Mucosa of rectum (tissue), 2 donors: ENCODE results near the gene OR13J1.
A peak's percentile ranks its signal among the peaks of the same experiment; 100 is the strongest.

Experiments
- H3K27ac ChIP-seq, 2 donors: one replicate each; pipeline ENCODE4 v1.7.0; 2013; ENCODE audit warnings: inconsistent platforms in 2 of 2, low read depth in 2 of 2, low read length in 2 of 2
- H3K27me3 ChIP-seq, 2 donors: one replicate each; pipeline ENCODE4 v1.7.0; 2013; ENCODE audit warnings: low read length in 2 of 2; ENCODE audit not compliant: control insufficient read depth in 2 of 2, insufficient read depth in 2 of 2
- H3K36me3 ChIP-seq, 2 donors: one replicate each; pipeline ENCODE4 v1.7.0; 2013; ENCODE audit warnings: low read length in 2 of 2; ENCODE audit not compliant: control insufficient read depth in 2 of 2, insufficient read depth in 2 of 2
- H3K4me1 ChIP-seq, 2 donors: one replicate each; pipeline ENCODE4 v1.7.0; 2013; ENCODE audit warnings: low read length in 2 of 2, mild to moderate bottlenecking in 1 of 2; ENCODE audit not compliant: control insufficient read depth in 2 of 2, insufficient read depth in 2 of 2
- H3K4me3 ChIP-seq, 2 donors: one replicate each; pipeline ENCODE4 v1.7.0; 2013; ENCODE audit warnings: low read length in 2 of 2
- H3K9ac ChIP-seq, 2 donors: one replicate each; pipeline ENCODE4 v1.7.0; 2013; ENCODE audit warnings: low read length in 2 of 2, low read depth in 1 of 2, mild to moderate bottlenecking in 1 of 2
- H3K9me3 ChIP-seq, 2 donors: one replicate each; pipeline ENCODE4 v1.7.0; 2013; ENCODE audit warnings: low read length in 2 of 2; ENCODE audit not compliant: control insufficient read depth in 2 of 2
- donor health status: healthy.
- donor health status: Normal muscosa, but diverticular disease.

The OR13J1 gene

DNA sequence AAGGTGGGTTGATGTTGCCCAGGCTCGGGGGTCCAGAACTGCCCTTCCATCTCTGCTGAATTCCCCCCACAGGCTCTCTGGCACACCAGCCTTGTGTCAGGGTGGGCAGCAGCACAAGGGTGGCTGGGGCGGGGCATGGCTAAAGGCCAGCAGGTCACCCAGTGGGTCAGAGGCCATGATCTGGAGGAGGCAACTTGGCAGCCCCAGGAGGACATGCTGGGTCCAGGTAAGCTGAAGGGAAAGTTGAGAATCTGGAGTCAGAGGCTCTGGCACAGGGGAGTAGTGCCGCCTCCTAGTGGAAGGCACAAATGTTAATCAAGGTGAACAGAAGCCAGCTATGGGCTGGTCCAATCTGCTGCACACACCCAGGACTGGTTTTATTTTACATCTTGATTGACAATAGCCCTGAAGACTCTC, 35.0 kb downstream of the OR13J1 start:
- H3K27me3 ChIP-seq, result no peaks in the 10 kb centered on the region
- H3K9me3 ChIP-seq, result no peaks in the 10 kb centered on the region
- H3K36me3 ChIP-seq, result no peaks in the 10 kb centered on the region
- peak overlapping the region; percentile 50 to 85 for H3K27ac ChIP-seq
- H3K4me3 ChIP-seq, result no peak overlapping the region
- peaks cover 32 to 40% of the 10 kb centered on the region in 2 donors for H3K4me1 ChIP-seq
- peak overlapping the region in 1 of 2 donors; percentile 35 for H3K9ac ChIP-seq

DNA sequence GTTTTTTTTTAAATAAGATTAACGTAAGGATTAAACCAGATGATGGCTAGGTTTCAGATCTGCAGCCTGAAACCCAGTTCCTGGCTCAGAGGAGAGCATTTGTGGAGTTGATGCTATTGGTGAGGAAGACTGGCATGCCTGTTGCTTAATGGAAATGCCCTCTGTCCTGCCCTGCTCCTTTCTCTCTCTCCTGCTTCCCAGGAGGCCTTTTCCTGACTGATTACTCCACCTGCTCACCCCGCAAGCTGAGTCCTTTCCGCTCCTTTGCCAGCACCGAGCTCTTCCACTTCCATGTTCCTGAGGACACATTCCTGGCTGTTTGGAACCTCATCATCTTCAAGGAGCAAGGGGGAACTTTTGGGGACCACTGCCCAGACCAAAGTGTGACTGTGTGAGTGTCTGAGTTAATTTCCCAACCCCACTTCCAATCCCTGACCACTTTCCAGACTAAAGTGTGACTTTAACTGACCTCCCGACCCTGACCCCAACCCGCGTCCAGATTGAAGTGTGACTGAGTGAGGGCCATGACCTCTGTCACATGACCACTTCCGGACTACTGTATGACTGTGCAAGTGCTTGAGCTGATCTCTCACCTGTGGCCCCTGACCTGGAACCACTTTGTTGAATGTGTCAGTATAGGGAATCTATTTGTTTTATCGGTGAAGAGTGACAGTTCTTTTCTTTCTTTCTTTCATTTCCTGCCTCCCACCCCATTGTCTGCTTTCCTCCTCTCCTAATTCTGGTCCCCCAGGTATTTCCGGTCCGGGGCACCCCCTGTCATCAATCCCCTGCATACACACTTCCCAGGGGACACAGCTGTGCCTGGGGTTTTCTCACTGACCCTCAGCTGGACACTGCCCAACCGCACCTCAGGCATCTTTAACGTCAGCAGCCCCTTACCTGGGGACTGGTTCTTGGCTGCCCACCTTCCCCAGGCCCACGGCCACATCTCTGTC, 35.7 kb downstream of the OR13J1 start:
- Histone ChIP-seq H3K9ac (peak overlapping the region; percentile 19 to 35), H3K4me3 (no peak overlapping the region), H3K27ac (peak overlapping the region; percentile 85 to 89), H3K9me3 (no peaks in the 10 kb centered on the region), H3K27me3 (no peaks in the 10 kb centered on the region), H3K36me3 (no peaks in the 10 kb centered on the region), H3K4me1 (peaks cover 38 to 47% of the 10 kb centered on the region in 2 donors)

DNA sequence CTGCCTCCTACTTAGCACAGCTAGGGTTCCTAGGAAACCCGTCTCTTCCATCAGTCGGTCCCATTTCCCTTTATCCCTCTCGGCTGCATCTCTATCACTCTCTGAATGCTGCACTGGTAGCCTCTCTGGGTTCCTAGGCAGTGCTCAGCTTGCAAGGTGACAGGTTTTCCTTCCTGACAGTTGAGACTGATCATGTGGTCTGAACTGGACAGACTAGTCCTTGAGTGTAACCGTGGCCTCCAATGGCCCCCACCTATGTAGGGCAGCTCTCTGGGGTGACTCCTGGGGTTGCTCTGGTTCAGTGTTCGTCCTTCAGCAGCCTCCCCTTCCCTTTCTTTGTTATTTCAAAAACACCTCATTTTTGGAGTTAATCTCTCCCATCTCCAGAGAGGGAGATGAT, 37.4 kb downstream of the OR13J1 start:
- Histone ChIP-seq H3K27me3 (no peaks in the 10 kb centered on the region), H3K9ac (peak overlapping the region; percentile 1 to 34), H3K4me3 (no peak overlapping the region), H3K36me3 (no peaks in the 10 kb centered on the region), H3K4me1 (peaks cover 45 to 55% of the 10 kb centered on the region in 2 donors), H3K27ac (peak overlapping the region; percentile 85 to 89), H3K9me3 (no peaks in the 10 kb centered on the region)

DNA sequence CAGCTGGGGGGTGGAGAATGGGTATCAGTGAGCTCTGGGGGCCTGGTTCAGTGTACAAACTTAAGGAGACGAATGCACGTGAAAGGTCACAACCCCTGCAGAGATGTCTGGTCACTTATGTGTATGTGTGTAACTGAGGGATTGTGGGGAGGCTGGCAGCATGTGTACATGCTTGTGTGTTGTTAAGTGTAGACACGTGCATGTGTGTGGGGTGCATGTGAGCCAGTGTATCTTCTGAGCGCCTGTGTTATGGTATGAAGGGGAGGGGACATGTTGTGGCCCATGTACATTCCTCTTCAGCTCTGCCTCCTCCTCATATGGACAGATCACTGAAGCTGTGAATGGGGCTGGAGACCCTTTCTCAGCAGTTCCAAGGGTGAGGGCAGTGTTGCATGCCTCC, 39.2 kb downstream of the OR13J1 start:
- Histone ChIP-seq H3K27ac (no peak overlapping the region), H3K9me3 (no peaks in the 10 kb centered on the region), H3K4me3 (no peak overlapping the region), H3K36me3 (no peaks in the 10 kb centered on the region), H3K4me1 (peaks cover 45 to 54% of the 10 kb centered on the region in 2 donors), H3K27me3 (no peaks in the 10 kb centered on the region), H3K9ac (no peak overlapping the region)

DNA sequence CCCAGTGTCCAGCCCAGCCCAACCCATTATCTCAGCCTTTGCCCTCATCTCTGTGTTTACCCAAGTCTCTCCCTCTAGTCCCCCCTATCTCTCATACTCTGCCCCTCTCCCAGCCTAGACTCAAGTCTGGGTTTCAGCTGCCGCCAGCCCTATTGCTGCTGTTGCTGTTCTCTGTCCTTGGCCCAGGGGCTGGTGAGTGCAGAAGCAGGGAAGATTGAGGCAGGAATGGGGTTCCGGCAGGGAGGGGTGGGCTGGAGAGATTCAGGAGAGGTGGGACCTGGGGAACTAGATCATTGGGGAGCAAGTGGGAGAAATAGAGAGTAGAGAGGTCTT, 40.5 kb downstream of the OR13J1 start:
- Histone ChIP-seq H3K27me3 (no peaks in the 10 kb centered on the region), H3K4me1 (peaks cover 39 to 41% of the 10 kb centered on the region in 2 donors), H3K4me3 (peak overlapping the region; percentile 85 to 92), H3K9ac (peak overlapping the region; percentile 77 to 87), H3K9me3 (no peaks in the 10 kb centered on the region), H3K36me3 (no peaks in the 10 kb centered on the region), H3K27ac (peak overlapping the region; percentile 87)

DNA sequence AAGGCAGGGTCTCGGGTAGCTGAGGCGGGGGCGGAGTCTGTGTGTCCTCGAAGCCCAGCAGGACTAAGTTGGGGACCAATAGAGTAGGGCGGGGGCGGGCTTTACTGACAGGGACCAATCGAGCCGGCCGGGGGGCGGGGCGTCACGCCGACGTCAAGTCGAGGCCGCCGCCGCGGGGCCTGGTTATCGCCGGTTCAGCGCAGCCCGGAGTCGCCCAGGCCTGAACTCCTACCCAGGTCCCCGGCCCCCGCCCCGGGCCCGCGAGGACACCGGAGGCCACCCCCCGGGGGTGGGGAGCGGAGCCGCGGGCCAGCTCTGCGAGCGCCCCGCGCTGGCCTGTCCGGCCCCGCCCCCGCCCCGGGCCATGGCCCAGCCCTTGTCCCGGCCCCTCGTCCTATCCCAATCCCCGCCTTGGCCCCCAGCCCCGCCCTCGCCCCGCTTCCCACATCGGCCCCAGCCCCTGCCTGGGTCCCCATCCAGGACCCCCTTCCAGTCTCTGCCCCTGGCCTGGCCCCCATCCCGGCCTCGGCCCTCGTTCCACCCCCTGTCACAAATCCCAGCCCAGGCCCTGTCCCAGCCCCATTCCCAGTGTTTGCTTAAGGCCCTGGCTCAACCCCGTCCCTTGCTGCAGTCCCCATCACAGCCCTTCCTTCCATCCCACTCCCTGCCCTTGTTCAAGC, 41.0 kb downstream of the OR13J1 start, which contains the start of gene TMEM8B:
Gene TMEM8B (plus strand): TSS at position 145 of the 680 bp plus-strand sequence. CDS start 220 bp downstream, at position 365.
- Histone ChIP-seq H3K36me3 (no peaks in the 10 kb centered on the region), H3K27ac (peak within 1 kb of the TSS; percentile 87), H3K4me3 (peak within 1 kb of the TSS; percentile 85 to 92), H3K27me3 (no peaks in the 10 kb centered on the region), H3K4me1 (peaks cover 36% of the 10 kb centered on the region in 2 donors), H3K9ac (peak within 1 kb of the TSS; percentile 87 to 94), H3K9me3 (no peaks in the 10 kb centered on the region)

DNA sequence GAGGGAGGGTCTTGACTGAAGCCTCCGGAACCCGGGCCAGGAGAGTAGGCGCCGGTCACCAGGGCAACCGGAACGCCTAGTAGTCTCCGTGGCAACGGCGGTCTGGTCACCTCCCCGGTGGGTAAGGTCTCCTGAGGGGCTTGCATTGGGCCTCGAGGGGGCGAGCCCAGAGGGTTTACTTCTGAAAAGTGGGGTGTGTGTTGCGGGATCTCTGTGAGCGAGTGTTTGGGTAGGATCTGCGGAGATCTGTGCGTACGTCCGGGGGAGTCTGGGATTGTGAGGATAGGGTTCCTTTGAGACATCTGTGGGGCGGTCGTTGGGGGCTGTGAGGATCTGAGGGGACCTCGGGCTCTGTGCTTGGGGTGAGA, 41.5 kb downstream of the OR13J1 start, which contains the start of gene FAM221B:
Gene FAM221B (minus strand): TSS at position 17 of the 368 bp plus-strand sequence. CDS start 2,571 bp downstream, outside the sequence.
- Histone ChIP-seq H3K36me3 (no peaks in the 10 kb centered on the region), H3K4me1 (peaks cover 30 to 31% of the 10 kb centered on the region in 2 donors), H3K4me3 (peak within 1 kb of the TSS; percentile 85 to 92), H3K9ac (peak within 1 kb of the TSS; percentile 87 to 94), H3K27ac (peak within 1 kb of the TSS; percentile 87), H3K27me3 (no peaks in the 10 kb centered on the region), H3K9me3 (no peaks in the 10 kb centered on the region)

DNA sequence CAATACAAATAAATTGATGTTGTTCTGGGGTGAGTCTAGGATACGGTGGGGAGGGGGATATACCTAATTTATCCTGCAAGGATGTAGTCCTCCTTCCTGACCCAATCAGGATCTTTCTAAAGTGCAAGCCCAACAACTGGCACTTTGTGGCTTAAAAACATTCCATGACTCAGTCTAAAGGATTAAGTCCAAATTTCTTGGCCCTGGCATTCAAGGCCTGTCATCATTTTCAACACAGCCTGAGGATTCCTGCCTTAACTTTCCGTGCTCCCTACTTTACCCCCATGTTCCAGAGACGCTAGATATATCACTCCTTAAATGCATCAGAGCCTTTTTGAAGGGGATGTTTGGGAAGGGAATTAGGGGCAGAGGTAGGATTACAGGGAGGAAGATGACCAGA, 42.7 kb downstream of the OR13J1 start:
- H3K9ac ChIP-seq, result no peak overlapping the region
- no peaks in the 10 kb centered on the region for H3K36me3 ChIP-seq
- H3K27me3 ChIP-seq, result no peaks in the 10 kb centered on the region
- no peak overlapping the region for H3K27ac ChIP-seq
- peaks cover 19 to 20% of the 10 kb centered on the region in 2 donors for H3K4me1 ChIP-seq
- H3K9me3 ChIP-seq, result no peaks in the 10 kb centered on the region
- H3K4me3 ChIP-seq, result no peak overlapping the region

DNA sequence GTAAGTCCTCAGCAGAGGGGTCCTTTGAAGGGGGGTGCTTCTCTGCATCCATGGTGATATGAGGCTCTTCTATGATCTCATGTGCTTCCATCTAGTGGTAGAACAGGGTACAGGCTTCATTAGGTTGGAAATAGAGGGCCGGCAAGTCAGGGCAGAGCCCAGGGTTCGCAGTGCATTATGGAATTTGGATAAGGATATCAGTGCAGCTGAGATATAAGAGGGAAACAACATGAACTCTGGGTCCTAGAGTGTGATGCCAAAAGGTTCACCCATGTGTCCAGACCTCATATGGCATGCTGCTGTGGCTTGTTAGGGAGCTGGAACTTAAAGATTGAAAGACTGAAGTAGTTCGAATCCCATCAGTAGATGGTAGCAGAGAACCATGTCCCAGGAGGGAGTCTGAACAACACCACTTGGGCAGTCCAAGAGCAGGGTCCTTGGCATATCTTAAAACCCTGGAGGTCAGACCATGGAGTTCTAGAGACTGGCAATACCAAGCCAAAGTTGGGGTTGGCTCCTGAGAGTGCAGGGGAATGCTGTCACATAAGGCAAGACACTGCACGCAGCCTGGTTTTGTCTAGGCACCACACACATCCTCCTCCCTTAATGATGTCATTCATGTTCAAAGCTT, 44.0 kb downstream of the OR13J1 start:
- no peaks in the 10 kb centered on the region for H3K36me3 ChIP-seq
- H3K4me3 ChIP-seq, result peak overlapping the region in 1 of 2 donors; percentile 37
- no peaks in the 10 kb centered on the region for H3K9me3 ChIP-seq
- H3K9ac ChIP-seq, result no peak overlapping the region
- peaks cover 16 to 17% of the 10 kb centered on the region in 2 donors for H3K4me1 ChIP-seq
- H3K27ac ChIP-seq, result no peak overlapping the region
- no peaks in the 10 kb centered on the region for H3K27me3 ChIP-seq
